HFFc6 (cell line): ENCODE measurements around the gene CADM4. TPM values are rescaled to one million over a fixed set of nuclear protein-coding genes. Genes with fewer than 3 reads are reported as not detected.
A peak's percentile ranks its signal among the peaks of the same experiment; 100 is the strongest.
"Not testable (repeated sequence)": the region's sequence is repeated elsewhere in the genome, so short reads cannot be mapped to it uniquely, and the experiment has no call there.

Source experiments
- DNase-seq: peaks from one replicate; pipeline ENCODE4 v3.0.0-alpha.2; 2018
- H3K27ac Mint-ChIP-seq: 2 replicates; pipeline ENCODE4 v1.8.0; 2020; ENCODE audit warnings: mild to moderate bottlenecking, mixed read lengths
- H3K27me3 Mint-ChIP-seq: 2 replicates; pipeline ENCODE4 v1.8.0; 2021; ENCODE audit warnings: mild to moderate bottlenecking, moderate library complexity, mixed read lengths; ENCODE audit not compliant: insufficient read depth
- H3K36me3 Mint-ChIP-seq: 2 replicates; pipeline ENCODE4 v1.8.0; 2021; ENCODE audit warnings: low read depth, mixed read lengths
- H3K4me1 Mint-ChIP-seq: 2 replicates; pipeline ENCODE4 v1.8.0; 2020; ENCODE audit warnings: low read depth, mixed read lengths
- H3K4me3 Mint-ChIP-seq: 2 replicates; pipeline ENCODE4 v1.8.0; 2020; ENCODE audit warnings: mild to moderate bottlenecking, moderate library complexity, mixed read lengths
- H3K9me3 Mint-ChIP-seq: 2 replicates; pipeline ENCODE4 v1.8.0; 2020; ENCODE audit warnings: mild to moderate bottlenecking, mixed read lengths
- total RNA-seq, 6 experiments: library from RNA; stranded (reverse); fragmentation: NEBNext Ultra II Directional; extraction: Animal tissue kit (Norgen Biotek cat#: 25700); gene quantifications; 2 replicates in 1 of 6; 3 replicates in 5 of 6; pipeline ENCODE4 v1.2.3, GENCODE V29; 2021
- TF ChIP-seq, protein P1 (sequence below): fragments of 200-600 bp; sonication (generic); IDR thresholded peaks from 2 replicates; pipeline ENCODE4 v1.5.0; 2021; ENCODE audit warnings: antibody characterized with exemption, mild to moderate bottlenecking

CADM4 gene
- total RNA-seq, 6 experiments from 2014 or later: 0.43 to 1.3 (median 0.82) TPM

GRCh38 chr19:43606569-43607229, 33.0 kb downstream of the CADM4 start:
- Mint-ChIP-seq H3K4me1 (peaks cover 12% of the 10 kb centered on the region), H3K9me3 (no peaks in the 10 kb centered on the region), H3K4me3 (no peak overlapping the region), H3K27me3 (peaks cover 5% of the 10 kb centered on the region), H3K27ac (no peak overlapping the region; the same call in 1 of the 2 replicates), H3K36me3 (peaks cover 2% of the 10 kb centered on the region)
- TF ChIP-seq, protein P1, sequence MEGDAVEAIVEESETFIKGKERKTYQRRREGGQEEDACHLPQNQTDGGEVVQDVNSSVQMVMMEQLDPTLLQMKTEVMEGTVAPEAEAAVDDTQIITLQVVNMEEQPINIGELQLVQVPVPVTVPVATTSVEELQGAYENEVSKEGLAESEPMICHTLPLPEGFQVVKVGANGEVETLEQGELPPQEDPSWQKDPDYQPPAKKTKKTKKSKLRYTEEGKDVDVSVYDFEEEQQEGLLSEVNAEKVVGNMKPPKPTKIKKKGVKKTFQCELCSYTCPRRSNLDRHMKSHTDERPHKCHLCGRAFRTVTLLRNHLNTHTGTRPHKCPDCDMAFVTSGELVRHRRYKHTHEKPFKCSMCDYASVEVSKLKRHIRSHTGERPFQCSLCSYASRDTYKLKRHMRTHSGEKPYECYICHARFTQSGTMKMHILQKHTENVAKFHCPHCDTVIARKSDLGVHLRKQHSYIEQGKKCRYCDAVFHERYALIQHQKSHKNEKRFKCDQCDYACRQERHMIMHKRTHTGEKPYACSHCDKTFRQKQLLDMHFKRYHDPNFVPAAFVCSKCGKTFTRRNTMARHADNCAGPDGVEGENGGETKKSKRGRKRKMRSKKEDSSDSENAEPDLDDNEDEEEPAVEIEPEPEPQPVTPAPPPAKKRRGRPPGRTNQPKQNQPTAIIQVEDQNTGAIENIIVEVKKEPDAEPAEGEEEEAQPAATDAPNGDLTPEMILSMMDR: no peak
- no peak for DNase-seq

- Mint-ChIP-seq H3K9me3 (no peaks in the 10 kb centered on the region), H3K36me3 (no peaks in the 10 kb centered on the region; the same call in 1 of the 2 replicates), H3K27ac (no peak overlapping the region), H3K4me1 (peaks cover 12% of the 10 kb centered on the region), H3K27me3 (peaks cover 5% of the 10 kb centered on the region), H3K4me3 (no peak overlapping the region)
- DNase-seq: no peak
- TF ChIP-seq, protein P1: no peak
These were observed 33.6 kb downstream of the CADM4 start for GRCh38 chr19:43605875-43606568.

DNA sequence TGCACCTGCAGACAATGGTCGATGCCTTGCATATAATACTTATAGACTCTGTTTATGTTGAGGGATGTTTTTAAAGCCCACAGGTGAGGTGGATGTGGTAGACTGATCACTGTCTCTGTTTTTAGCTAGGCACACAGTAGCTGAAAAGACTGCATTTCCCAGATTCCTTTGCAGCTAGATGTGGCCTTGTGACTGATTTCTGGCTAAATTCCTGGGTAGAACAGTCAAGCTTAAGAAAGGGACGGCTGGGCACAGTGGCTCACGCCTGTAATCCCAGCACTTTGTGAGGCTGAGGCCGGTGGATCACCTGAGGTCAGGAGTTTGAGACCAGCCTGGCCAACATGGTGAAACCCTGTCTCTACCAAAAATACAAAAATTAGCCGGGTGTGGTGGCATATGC, 39.3 kb downstream of the CADM4 start:
- DNase-seq, H3K27ac Mint-ChIP-seq, H3K4me3 Mint-ChIP-seq, H3K9me3 Mint-ChIP-seq, H3K36me3 Mint-ChIP-seq, H3K27me3 Mint-ChIP-seq: not testable (repeated sequence)
- H3K4me1 Mint-ChIP-seq: peaks cover 15% of the 10 kb centered on the region

- H3K27me3 Mint-ChIP-seq: peaks cover 7% of the 10 kb centered on the region
- DNase-seq: no peak
These were observed 39.9 kb downstream of the CADM4 start for GRCh38 chr19:43599635-43600295.

GRCh38 chr19:43598445-43599240, 41.0 kb downstream of the CADM4 start:
- Mint-ChIP-seq H3K27ac (no peak overlapping the region), H3K27me3 (peaks cover 7% of the 10 kb centered on the region), H3K4me1 (peaks cover 20% of the 10 kb centered on the region), H3K4me3 (peak overlapping the region; percentile 94; the same call in 1 of the 2 replicates), H3K36me3 (peaks cover 9% of the 10 kb centered on the region), H3K9me3 (no peaks in the 10 kb centered on the region)
- TF ChIP-seq, protein P1: no peak
- no peak for DNase-seq

More at GRCh38 chr19:43599635-43600295, 39.9 kb downstream of the CADM4 start:
- Mint-ChIP-seq H3K36me3 (peaks cover 4% of the 10 kb centered on the region; the same call in 1 of the 2 replicates), H3K4me3 (no peak overlapping the region), H3K9me3 (no peaks in the 10 kb centered on the region), H3K4me1 (peaks cover 15% of the 10 kb centered on the region), H3K27ac (no peak overlapping the region)
- TF ChIP-seq, protein P1: 0 out of 2 replicates have a peak, but pooled peaks have one; percentile 12
